DOHH2 (cell line): ENCODE measurements around the gene SLC1A3.

Source experiments
- H3F3A ChIP-seq: fragments of 200-600 bp; sonication (generic), shearing (Covaris generic); 2 replicates; pipeline ENCODE4 v1.6.0; 2016; ENCODE audit warnings: antibody characterized with exemption, mild to moderate bottlenecking; ENCODE audit not compliant: control insufficient read depth, insufficient read depth
- H3K27ac ChIP-seq: fragments of 200-600 bp; sonication (generic); 2 replicates; pipeline ENCODE4 v1.5.1; 2014; ENCODE audit warnings: low read depth, mild to moderate bottlenecking, low read length, moderate library complexity
- H3K27me3 ChIP-seq: fragments of 200-600 bp; sonication (generic); 2 replicates; pipeline ENCODE4 v1.6.1; 2014; ENCODE audit warnings: mild to moderate bottlenecking, low read length, mixed read lengths; ENCODE audit not compliant: control insufficient read depth
- H3K36me3 ChIP-seq: fragments of 200-600 bp; sonication (generic); 2 replicates; pipeline ENCODE4 v1.6.1; 2014; ENCODE audit warnings: mild to moderate bottlenecking, low read length, moderate library complexity, mixed read lengths; ENCODE audit not compliant: control insufficient read depth
- H3K4me1 ChIP-seq: fragments of 200-600 bp; sonication (generic); 2 replicates; pipeline ENCODE4 v1.6.1; 2014; ENCODE audit warnings: mild to moderate bottlenecking, low read length, mixed read lengths; ENCODE audit not compliant: control insufficient read depth
- H3K4me2 ChIP-seq: fragments of 200-600 bp; sonication (generic); 2 replicates; pipeline ENCODE4 v1.6.0; 2014; ENCODE audit warnings: mild to moderate bottlenecking, low read length, moderate library complexity
- H3K4me3 ChIP-seq: fragments of 200-600 bp; sonication (generic); 2 replicates; pipeline ENCODE4 v1.5.1; 2014; ENCODE audit warnings: mild to moderate bottlenecking, low read length, mixed read lengths
- H3K79me2 ChIP-seq: fragments of 200-600 bp; sonication (generic); 2 replicates; pipeline ENCODE4 v1.6.1; 2014; ENCODE audit warnings: mild to moderate bottlenecking, low read length, mixed read lengths; ENCODE audit not compliant: control insufficient read depth
- H3K9me2 ChIP-seq: fragments of 200-600 bp; sonication (generic); replicated peaks from 2 replicates; pipeline ENCODE4 v1.6.1; 2014; ENCODE audit warnings: mild to moderate bottlenecking, low read length, mixed read lengths; ENCODE audit not compliant: control insufficient read depth
- H3K9me3 ChIP-seq: fragments of 200-600 bp; sonication (generic); 2 replicates; pipeline ENCODE4 v1.6.1; 2014; ENCODE audit warnings: antibody characterized with exemption, low read length, mixed read lengths; ENCODE audit not compliant: control insufficient read depth, insufficient read depth
- H4K20me1 ChIP-seq: fragments of 200-600 bp; sonication (generic); 2 replicates; pipeline ENCODE4 v1.6.0; 2014; ENCODE audit warnings: low read depth, mild to moderate bottlenecking, antibody characterized with exemption, low read length, moderate library complexity; ENCODE audit not compliant: control insufficient read depth, insufficient read depth
- CTCF ChIP-seq: fragments of 200-600 bp; sonication (generic); IDR thresholded peaks from one replicate; pipeline ENCODE4 v1.5.1; 2014; ENCODE audit warnings: antibody characterized with exemption, mild to moderate bottlenecking, low read depth, low read length; ENCODE audit not compliant: poor library complexity, severe bottlenecking
- EZH2phosphoT487 ChIP-seq: fragments of 200-600 bp; sonication (generic); IDR thresholded peaks from 2 replicates; pipeline ENCODE4 v1.6.1; 2017; ENCODE audit warnings: borderline replicate concordance, mild to moderate bottlenecking, antibody characterized with exemption, low read length, moderate library complexity, mixed read lengths

SLC1A3 gene

GRCh38 chr5:36629729-36630128, 23.3 kb downstream of the SLC1A3 start:
- H3K27ac ChIP-seq = no peak overlapping the region
- peaks cover 3% of the 10 kb centered on the region; the same call in 1 of the 2 replicates for H3K4me1 ChIP-seq
- H3F3A ChIP-seq = no peaks in the 10 kb centered on the region
- no peak for TF ChIP-seq EZH2phosphoT487
- no peak for TF ChIP-seq CTCF
- H3K36me3 ChIP-seq = no peaks in the 10 kb centered on the region
- H3K9me2 ChIP-seq = no peaks in the 10 kb centered on the region; the same call in 1 of the 2 replicates
- no peaks in the 10 kb centered on the region for H3K27me3 ChIP-seq
- no peaks in the 10 kb centered on the region for H3K79me2 ChIP-seq
- no peaks in the 10 kb centered on the region for H3K9me3 ChIP-seq
- no peak overlapping the region for H3K4me3 ChIP-seq
- H3K4me2 ChIP-seq = no peak overlapping the region
- no peaks in the 10 kb centered on the region for H4K20me1 ChIP-seq

- no peak overlapping the region for H3K27ac ChIP-seq
- no peaks in the 10 kb centered on the region for H3K36me3 ChIP-seq
- H3K9me3 ChIP-seq = no peaks in the 10 kb centered on the region
- no peaks in the 10 kb centered on the region for H3K27me3 ChIP-seq
- no peak overlapping the region for H3K4me2 ChIP-seq
- no peak overlapping the region for H3K4me3 ChIP-seq
- H3K79me2 ChIP-seq = no peaks in the 10 kb centered on the region
- TF ChIP-seq EZH2phosphoT487 (no peak), CTCF (no peak)
- no peaks in the 10 kb centered on the region for H4K20me1 ChIP-seq
- H3F3A ChIP-seq = no peaks in the 10 kb centered on the region
- H3K9me2 ChIP-seq = no peaks in the 10 kb centered on the region; the same call in 1 of the 2 replicates
- peaks cover 3% of the 10 kb centered on the region; the same call in 1 of the 2 replicates for H3K4me1 ChIP-seq
Observed at GRCh38 chr5:36630201-36631145, 24.1 kb downstream of the SLC1A3 start.

- TF ChIP-seq CTCF = no peak
- no peak for TF ChIP-seq EZH2phosphoT487
- Histone ChIP-seq H3K9me3 (no peaks in the 10 kb centered on the region), H3K79me2 (no peaks in the 10 kb centered on the region), H3F3A (no peaks in the 10 kb centered on the region), H3K4me2 (no peak overlapping the region), H3K27ac (no peak overlapping the region), H3K4me3 (no peak overlapping the region), H3K9me2 (no peaks in the 10 kb centered on the region), H3K4me1 (peaks cover 3% of the 10 kb centered on the region; the same call in 1 of the 2 replicates), H3K27me3 (no peaks in the 10 kb centered on the region), H3K36me3 (no peaks in the 10 kb centered on the region), H4K20me1 (no peaks in the 10 kb centered on the region)
Observed at GRCh38 chr5:36631154-36631553, 24.7 kb downstream of the SLC1A3 start.
